GM10248 (cell line): Measurements from ENCODE around the gene ANKRD13B.
A peak's percentile ranks its signal among the peaks of the same experiment; 100 is the strongest.

ENCODE experiments used
- CTCF ChIA-PET: fragments of 300-600 bp; sonication (Branson Sonifier 250); formaldehyde crosslinking; extraction: SDS; loops from one replicate; lab custom pipeline; 2021; ENCODE audit warnings: antibody characterized with exemption; lab: Yijun Ruan, JAX
- POLR2A ChIA-PET: fragments of 350-650 bp; sonication (Branson Sonifier 250); formaldehyde crosslinking; extraction: SDS; loops from one replicate; lab custom pipeline; 2020; ENCODE audit warnings: antibody characterized with exemption; lab: Yijun Ruan, JAX
- DNase-seq: peaks from one replicate; pipeline ENCODE4 v3.0.0; 2012; ENCODE audit errors: extremely low spot score
- TF ChIP-seq, protein P1 (sequence below): IDR thresholded peaks from 2 replicates; pipeline ENCODE4 v1.5.1; 2012; ENCODE audit warnings: mild to moderate bottlenecking, low read depth; ENCODE audit errors: extremely low read depth, missing control alignments, control extremely low read depth

The ANKRD13B gene

DNA sequence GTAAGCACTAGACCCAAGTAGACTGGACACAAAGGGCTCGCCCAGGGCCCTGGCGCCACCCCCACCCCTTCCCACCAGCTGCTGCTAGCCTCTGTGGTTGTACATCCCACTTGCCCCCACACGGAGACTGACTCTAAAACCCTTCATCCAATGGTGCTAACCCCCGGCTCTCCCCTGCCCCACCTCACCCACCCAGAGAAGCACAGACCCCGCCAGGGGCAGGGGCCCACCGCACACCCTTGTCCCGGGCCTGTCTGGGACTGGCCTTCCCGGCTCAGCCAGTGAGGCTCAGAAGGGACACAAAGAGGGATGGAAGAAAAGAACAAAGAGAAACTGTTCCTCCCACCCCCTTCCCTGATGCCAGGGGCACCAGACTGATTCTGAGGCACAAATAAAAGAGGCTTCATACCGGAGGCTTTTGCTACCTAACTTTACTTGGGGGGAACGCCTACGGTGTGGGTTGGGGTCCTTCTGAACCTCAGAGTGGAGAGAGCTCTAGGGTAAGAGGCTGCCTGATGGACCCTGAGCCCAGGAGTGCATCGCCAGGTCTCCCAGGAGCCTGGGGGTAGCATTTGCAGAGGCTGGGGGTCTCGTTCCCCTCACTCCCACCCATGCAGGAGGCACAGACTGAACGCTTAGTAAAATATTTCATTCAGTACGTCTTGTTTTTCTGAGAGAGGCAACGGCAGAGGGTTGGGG lies 21.6 kb downstream of the ANKRD13B start:
- ChIA-PET CTCF (interaction anchor here (1.0 to 7.0 kb wide), 18 partner anchors 10 to 470 kb away, joined by 3 to 172 read pairs (median 7); partner anchors contain the start of genes ANKRD13B and GIT1), POLR2A (no interaction called here)
- TF ChIP-seq, protein P1, sequence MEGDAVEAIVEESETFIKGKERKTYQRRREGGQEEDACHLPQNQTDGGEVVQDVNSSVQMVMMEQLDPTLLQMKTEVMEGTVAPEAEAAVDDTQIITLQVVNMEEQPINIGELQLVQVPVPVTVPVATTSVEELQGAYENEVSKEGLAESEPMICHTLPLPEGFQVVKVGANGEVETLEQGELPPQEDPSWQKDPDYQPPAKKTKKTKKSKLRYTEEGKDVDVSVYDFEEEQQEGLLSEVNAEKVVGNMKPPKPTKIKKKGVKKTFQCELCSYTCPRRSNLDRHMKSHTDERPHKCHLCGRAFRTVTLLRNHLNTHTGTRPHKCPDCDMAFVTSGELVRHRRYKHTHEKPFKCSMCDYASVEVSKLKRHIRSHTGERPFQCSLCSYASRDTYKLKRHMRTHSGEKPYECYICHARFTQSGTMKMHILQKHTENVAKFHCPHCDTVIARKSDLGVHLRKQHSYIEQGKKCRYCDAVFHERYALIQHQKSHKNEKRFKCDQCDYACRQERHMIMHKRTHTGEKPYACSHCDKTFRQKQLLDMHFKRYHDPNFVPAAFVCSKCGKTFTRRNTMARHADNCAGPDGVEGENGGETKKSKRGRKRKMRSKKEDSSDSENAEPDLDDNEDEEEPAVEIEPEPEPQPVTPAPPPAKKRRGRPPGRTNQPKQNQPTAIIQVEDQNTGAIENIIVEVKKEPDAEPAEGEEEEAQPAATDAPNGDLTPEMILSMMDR, result no peak
- DNase-seq, result no peak

DNA sequence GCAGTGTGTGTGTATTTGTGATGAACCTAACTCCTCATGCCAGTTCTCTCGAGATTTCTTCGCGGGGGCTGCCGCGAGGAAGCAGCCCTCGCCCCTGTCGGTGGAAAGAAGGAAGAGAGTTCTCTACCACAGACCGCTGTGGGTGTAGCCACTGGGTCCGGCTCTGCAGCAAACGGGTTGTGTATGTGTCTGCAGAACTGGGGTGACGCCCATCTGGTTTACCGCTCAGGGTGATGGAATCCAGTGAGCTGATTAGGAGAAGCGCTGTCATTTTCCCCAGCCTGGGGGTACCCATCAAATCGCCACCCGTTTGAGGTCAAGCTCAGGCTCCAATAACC lies 22.1 kb downstream of the ANKRD13B start:
- no peak for DNase-seq
- ChIA-PET POLR2A (interaction anchor here (0.5 to 0.9 kb wide), 3 partner anchors 16 to 193 kb away, joined by 3 to 9 read pairs (median 4); no protein-coding TSS in a partner anchor), CTCF (interaction anchor here (0.8 to 7.0 kb wide), 20 partner anchors 11 to 470 kb away, joined by 3 to 172 read pairs (median 7); partner anchors contain the start of genes ANKRD13B, GIT1 and SSH2)
- TF ChIP-seq, protein P1, result no peak

DNA sequence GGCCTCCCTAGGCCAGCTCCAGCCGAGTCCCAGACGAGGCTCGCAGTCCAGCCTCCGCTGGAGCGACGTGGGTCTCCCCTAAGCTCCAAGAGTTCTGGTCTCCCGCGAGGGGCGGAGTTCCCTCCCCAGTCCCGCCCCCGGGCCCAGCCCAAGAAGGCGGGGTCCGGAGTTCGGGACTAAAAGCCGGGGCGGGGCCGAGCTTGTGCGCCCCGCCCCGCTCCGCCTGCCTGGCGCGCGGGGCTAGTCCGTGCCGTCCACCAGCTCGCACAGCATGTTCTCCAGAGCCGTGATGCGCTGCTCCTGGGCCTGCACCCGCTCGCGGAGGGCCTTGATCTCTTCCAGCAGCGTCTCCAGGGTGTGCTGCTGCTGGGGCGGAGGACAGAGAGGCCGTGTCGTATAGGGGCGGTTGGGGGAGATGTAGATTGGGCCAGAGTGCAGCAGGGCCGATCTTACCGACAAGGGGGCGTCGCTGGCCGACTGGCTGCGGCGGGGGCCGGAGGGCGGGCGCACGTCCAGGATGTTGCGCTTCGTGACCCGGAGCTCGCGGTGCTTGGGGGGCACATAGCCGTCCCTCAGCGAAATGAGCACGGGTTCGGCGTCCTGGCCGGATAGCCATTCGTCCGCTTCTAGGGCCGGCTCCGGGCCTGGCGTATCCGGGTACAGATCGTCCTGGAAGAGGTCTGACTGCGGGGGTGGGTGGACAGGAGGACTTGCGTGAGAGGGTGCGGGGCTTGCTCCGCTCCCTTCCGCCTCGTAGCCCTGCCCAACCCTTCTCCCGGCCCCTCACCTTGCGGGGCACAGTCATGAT lies 22.8 kb downstream of the ANKRD13B start:
- ChIA-PET POLR2A (interaction anchor here (0.5 to 0.9 kb wide), 4 partner anchors 16 to 192 kb away, joined by 3 to 9 read pairs (median 4); no protein-coding TSS in a partner anchor), CTCF (interaction anchor here (0.6 to 7.0 kb wide), 32 partner anchors 7 to 478 kb away, joined by 3 to 172 read pairs (median 7); partner anchors contain the start of genes ANKRD13B, GIT1, SSH2 and TP53I13)
- TF ChIP-seq, protein P1, result no peak
- DNase-seq, result peak; percentile 92

DNA sequence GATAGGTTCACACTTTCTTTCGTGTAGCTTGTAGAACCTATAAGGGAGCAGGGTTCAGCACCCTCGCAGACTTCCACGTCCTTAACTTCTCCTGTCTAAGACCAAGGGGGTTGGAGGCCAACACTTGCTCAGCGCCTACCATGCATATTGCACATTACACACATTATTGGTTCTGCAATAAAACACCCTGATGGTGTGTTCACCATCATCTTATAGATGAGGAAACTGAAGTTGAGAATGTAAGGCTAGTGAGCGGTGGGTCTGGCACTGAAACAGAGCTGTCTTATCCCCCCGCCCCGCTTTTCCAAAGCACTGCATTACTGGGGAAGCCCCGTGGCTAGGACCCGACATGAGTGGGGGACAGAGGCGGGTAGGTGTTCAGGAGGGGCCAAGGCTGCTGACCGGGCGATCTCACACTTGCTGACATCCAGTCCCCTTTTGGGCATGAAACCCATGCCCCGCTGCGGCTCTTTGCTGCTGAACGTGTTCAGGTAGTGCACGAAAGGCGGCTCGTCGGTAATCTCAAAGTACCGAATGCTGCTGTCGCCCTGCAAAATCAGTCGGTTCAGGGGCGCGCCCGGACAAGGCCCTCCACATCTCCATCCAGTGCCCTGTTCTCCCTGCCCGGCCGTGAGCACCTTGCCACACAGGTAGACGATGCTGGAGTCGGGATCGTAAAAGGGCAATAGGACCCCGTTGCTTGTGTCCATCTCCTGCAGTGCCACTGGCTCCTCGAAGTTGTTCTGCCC lies 23.5 kb downstream of the ANKRD13B start:
- POLR2A ChIA-PET, result interaction anchor here (0.5 to 1.0 kb wide), 5 partner anchors 23 to 191 kb away, joined by 3 to 6 read pairs (median 4); partner anchors contain the start of gene GIT1
- CTCF ChIA-PET, result interaction anchor here (0.5 to 7.0 kb wide), 76 partner anchors 8 to 669 kb away, joined by 3 to 172 read pairs (median 6); partner anchors contain the start of genes ANKRD13B, EFCAB5, GIT1 and SSH2
- TF ChIP-seq, protein P1, result no peak
- no peak for DNase-seq

- CTCF ChIA-PET, result interaction anchor here (0.5 to 7.0 kb wide), 83 partner anchors 9 to 668 kb away, joined by 3 to 172 read pairs (median 4); partner anchors contain the start of genes ABHD15, ANKRD13B, EFCAB5 and SSH2
- POLR2A ChIA-PET, result interaction anchor here (0.5 to 1.0 kb wide), 4 partner anchors 22 to 106 kb away, joined by 3 to 6 read pairs (median 4); partner anchors contain the start of gene GIT1
- peak; percentile 90 for DNase-seq
- TF ChIP-seq, protein P1, result peak; percentile 92
Measured at GRCh38 chr17:29617125-29617480, 24.2 kb downstream of the ANKRD13B start.
